GM23248 (cell line): ENCODE data around the gene ASB4. TPM values are rescaled to one million over a fixed set of nuclear protein-coding genes. Genes with fewer than 3 reads are reported as not detected.

Source experiments
- DNase-seq: peaks from one replicate; pipeline ENCODE4 v3.0.0-alpha.2; 2015
- H2AFZ ChIP-seq: fragments of 200-600 bp; sonication (generic); 2 replicates; pipeline ENCODE4 v1.6.1; 2016; ENCODE audit warnings: antibody characterized with exemption
- H3F3A ChIP-seq: fragments of 200-600 bp; sonication (generic); 2 replicates; pipeline ENCODE4 v1.6.1; 2016; ENCODE audit warnings: mild to moderate bottlenecking, antibody characterized with exemption, mixed run types; ENCODE audit not compliant: insufficient read depth
- H3K27ac ChIP-seq: fragments of 200-600 bp; sonication (generic); 2 replicates; pipeline ENCODE4 v1.5.1; 2016; ENCODE audit warnings: mild to moderate bottlenecking
- H3K27me3 ChIP-seq: fragments of 200-600 bp; sonication (generic); replicated peaks from 2 replicates; pipeline ENCODE4 v1.6.1; 2016; ENCODE audit warnings: mild to moderate bottlenecking; ENCODE audit not compliant: insufficient read depth
- H3K36me3 ChIP-seq: fragments of 200-600 bp; sonication (generic); 2 replicates; pipeline ENCODE4 v1.6.1; 2016; ENCODE audit warnings: low read depth, mild to moderate bottlenecking
- H3K4me1 ChIP-seq: fragments of 200-600 bp; sonication (generic); 2 replicates; pipeline ENCODE4 v1.6.1; 2016; ENCODE audit warnings: mild to moderate bottlenecking; ENCODE audit not compliant: insufficient read depth
- H3K4me2 ChIP-seq: fragments of 200-600 bp; sonication (generic); one replicate; pipeline ENCODE4 v1.6.1; 2016; ENCODE audit warnings: mild to moderate bottlenecking; ENCODE audit not compliant: unreplicated experiment
- H3K4me3 ChIP-seq: fragments of 200-600 bp; sonication (generic); 2 replicates; pipeline ENCODE4 v1.5.1; 2016; ENCODE audit warnings: mild to moderate bottlenecking
- H3K79me2 ChIP-seq: fragments of 200-600 bp; sonication (generic); 2 replicates; pipeline ENCODE4 v1.6.1; 2016; ENCODE audit warnings: mild to moderate bottlenecking; ENCODE audit not compliant: insufficient read depth
- H3K9ac ChIP-seq: fragments of 200-600 bp; sonication (generic); 2 replicates; pipeline ENCODE4 v1.6.1; 2016; ENCODE audit warnings: mild to moderate bottlenecking
- H3K9me2 ChIP-seq: fragments of 200-600 bp; sonication (generic); 2 replicates; pipeline ENCODE4 v1.6.1; 2016; ENCODE audit warnings: mixed run types, mild to moderate bottlenecking, moderate library complexity; ENCODE audit not compliant: insufficient read depth
- H3K9me3 ChIP-seq: fragments of 200-600 bp; sonication (generic); one replicate; pipeline ENCODE4 v1.6.1; 2017; ENCODE audit warnings: low read depth
- H4K20me1 ChIP-seq: fragments of 200-600 bp; sonication (generic); 2 replicates; pipeline ENCODE4 v1.6.0; 2016; ENCODE audit not compliant: insufficient read depth
- EZH2 ChIP-seq: fragments of 200-600 bp; sonication (generic); IDR thresholded peaks from 2 replicates; pipeline ENCODE4 v1.6.1; 2018; ENCODE audit warnings: antibody characterized with exemption, mild to moderate bottlenecking; ENCODE audit not compliant: insufficient read depth, poor library complexity, severe bottlenecking
- EZH2phosphoT487 ChIP-seq: fragments of 200-600 bp; sonication (generic); IDR thresholded peaks from 2 replicates; pipeline ENCODE4 v1.6.1; 2018; ENCODE audit warnings: antibody characterized with exemption, moderate library complexity, mild to moderate bottlenecking, low read depth; ENCODE audit not compliant: insufficient read depth
- WGBS, 2 experiments: methylation state at CpG; one replicate each; pipeline ENCODE4 v1.1.6; 2015 to 2017; ENCODE audit warnings: low lambda C conversion rate in 2 of 2, low coverage in 1 of 2; ENCODE audit errors: missing lambda C conversion rate in 2 of 2; 5-methylcytosine and 5-hydroxymethylcytosine counted together
- in situ Hi-C: fragments of 300-500 bp; cut with MboI; formaldehyde crosslinking; loops from 2 replicates; pipeline ENCODE4 v1.15.0; 2020
- polyA plus RNA-seq: library from polyadenylated mRNA; unstranded; fragments of >200 nt; fragmentation: Nextera tagmentation; extraction: Ambion mirVana; gene quantifications from 2 replicates; pipeline ENCODE4 v1.2.1, GENCODE V29; 2016
- total RNA-seq: library from RNA; depleted of rRNA; stranded (reverse); fragments of >200 nt; shearing (Covaris generic); gene quantifications from 2 replicates; pipeline ENCODE4 v1.2.3, GENCODE V29; 2014

ASB4 gene
- total and polyA plus RNA-seq, 2 experiments from 2014 or later, result not detected

DNA sequence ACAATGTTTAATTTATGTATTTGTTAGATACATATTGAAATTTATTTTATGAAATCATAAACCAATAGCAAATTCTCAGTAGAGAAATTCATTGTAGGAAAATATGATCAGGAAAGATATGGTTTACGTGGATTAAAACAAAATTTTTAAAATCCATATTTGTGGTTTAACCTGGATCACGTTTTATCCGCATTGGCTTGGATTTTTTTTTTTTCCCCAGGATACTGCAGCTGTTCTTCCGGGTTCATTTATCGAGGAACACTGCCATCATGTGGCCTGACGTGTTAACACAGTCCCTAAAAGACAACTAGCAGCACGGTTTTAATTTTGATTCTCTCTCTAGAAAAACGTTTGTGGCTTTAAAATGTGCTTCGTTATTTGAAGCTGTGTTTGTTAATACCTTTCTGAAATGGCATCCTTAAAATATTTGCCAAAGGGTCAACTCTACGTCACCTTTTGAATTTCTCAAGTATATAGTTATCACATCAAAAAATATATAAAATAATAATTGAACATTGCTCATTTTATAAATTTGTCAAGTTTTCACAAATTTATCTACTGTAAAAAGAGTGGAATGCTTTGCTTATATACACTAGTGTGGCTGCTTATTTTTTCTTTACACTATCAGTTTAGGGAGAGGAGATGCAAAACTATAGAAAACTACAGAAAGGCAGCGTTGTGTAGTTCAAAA, 8.7 kb upstream of the ASB4 start:
- no peak overlapping the region for H3K9ac ChIP-seq
- peak; percentile 84 for DNase-seq
- no peaks in the 10 kb centered on the region for H4K20me1 ChIP-seq
- in situ Hi-C loops, result loop anchor here (25.0 kb wide), 1 partner anchor 1015 kb away; no protein-coding TSS in a partner anchor
- H3K4me2 ChIP-seq, result no peak overlapping the region
- no peaks in the 10 kb centered on the region for H3K9me3 ChIP-seq
- TF ChIP-seq EZH2phosphoT487, result no peak
- no peak for TF ChIP-seq EZH2
- no peaks in the 10 kb centered on the region for H3K36me3 ChIP-seq
- 10% methylated on average over 11 of the region's 11 CpGs for WGBS, 2 experiments
- peak overlapping the region; percentile 28; the same call in 1 of the 2 replicates for H2AFZ ChIP-seq
- no peak overlapping the region for H3K4me3 ChIP-seq
- H3K79me2 ChIP-seq, result no peaks in the 10 kb centered on the region
- no peaks in the 10 kb centered on the region for H3K9me2 ChIP-seq
- H3K27me3 ChIP-seq, result no peaks in the 10 kb centered on the region
- no peaks in the 10 kb centered on the region for H3K4me1 ChIP-seq
- H3K27ac ChIP-seq, result no peak overlapping the region
- H3F3A ChIP-seq, result no peaks in the 10 kb centered on the region; the same call in 1 of the 2 replicates

GRCh38 chr7:95478272-95479037, 7.3 kb upstream of the ASB4 start:
- Histone ChIP-seq H4K20me1 (no peaks in the 10 kb centered on the region), H3K9ac (peak overlapping the region; percentile 5; the same call in 1 of the 2 replicates), H3K9me2 (no peaks in the 10 kb centered on the region), H3K27ac (no peak overlapping the region), H3K79me2 (no peaks in the 10 kb centered on the region), H3K4me3 (peak overlapping the region; percentile 56), H3K36me3 (no peaks in the 10 kb centered on the region), H3K4me2 (peak overlapping the region; percentile 56), H3F3A (no peaks in the 10 kb centered on the region), H3K9me3 (no peaks in the 10 kb centered on the region), H3K4me1 (no peaks in the 10 kb centered on the region), H3K27me3 (no peaks in the 10 kb centered on the region), H2AFZ (peak overlapping the region; percentile 80)
- peak; percentile 69 for DNase-seq
- in situ Hi-C loops, result loop anchor here (25.0 kb wide), 1 partner anchor 1016 kb away; no protein-coding TSS in a partner anchor
- no peak for TF ChIP-seq EZH2phosphoT487
- no peak for TF ChIP-seq EZH2
- 34 to 47% methylated on average over 18 of the region's 18 CpGs for WGBS, 2 experiments

DNA sequence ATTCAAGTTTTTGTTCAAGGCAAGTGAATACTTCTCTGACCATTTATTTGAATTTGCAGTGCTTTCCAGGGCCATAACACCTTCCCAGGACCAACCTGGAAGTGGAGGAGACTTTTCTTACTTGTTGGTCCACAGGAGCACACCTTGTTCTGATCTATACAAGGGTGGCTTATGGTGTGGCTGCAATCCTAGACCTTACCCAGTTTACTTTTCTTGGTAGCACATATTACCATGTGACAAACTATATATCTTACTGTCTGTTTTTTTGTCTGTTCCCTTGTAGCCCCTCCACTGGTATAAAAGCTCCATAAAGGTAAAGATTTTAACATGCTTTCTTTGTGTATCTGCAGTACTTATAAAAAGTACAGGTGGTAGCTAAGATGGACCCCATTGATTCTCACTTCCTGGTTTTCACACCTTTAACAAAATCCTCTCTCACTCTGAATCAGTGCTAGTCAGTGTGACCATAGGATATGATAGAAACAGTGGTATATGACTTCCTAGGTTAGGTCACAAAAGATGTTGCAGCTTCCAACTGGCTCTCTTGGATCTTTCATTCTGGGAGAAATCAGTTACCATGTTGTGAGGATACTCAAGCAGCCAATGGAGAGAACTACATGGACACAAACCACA, 5.6 kb upstream of the ASB4 start:
- TF ChIP-seq EZH2phosphoT487 (no peak), EZH2 (no peak)
- DNase-seq, result no peak
- in situ Hi-C loops, result loop anchor here (25.0 kb wide), 1 partner anchor 1018 kb away; no protein-coding TSS in a partner anchor
- Histone ChIP-seq H3K4me3 (no peak overlapping the region), H3K4me1 (no peaks in the 10 kb centered on the region), H4K20me1 (no peaks in the 10 kb centered on the region), H3K27ac (no peak overlapping the region), H3K27me3 (peaks cover 11% of the 10 kb centered on the region), H3K79me2 (no peaks in the 10 kb centered on the region), H3K9me3 (no peaks in the 10 kb centered on the region), H3F3A (no peaks in the 10 kb centered on the region), H3K9me2 (no peaks in the 10 kb centered on the region), H3K36me3 (no peaks in the 10 kb centered on the region), H3K9ac (no peak overlapping the region), H3K4me2 (no peak overlapping the region), H2AFZ (no peak overlapping the region)

GRCh38 chr7:95481271-95482165, 4.2 kb upstream of the ASB4 start:
- H2AFZ ChIP-seq, result no peak overlapping the region

More at GRCh38 chr7:95481271-95482165, 4.2 kb upstream of the ASB4 start:
- Histone ChIP-seq H3K4me3 (no peak overlapping the region), H3F3A (no peaks in the 10 kb centered on the region), H4K20me1 (no peaks in the 10 kb centered on the region), H3K4me2 (no peak overlapping the region), H3K9me2 (no peaks in the 10 kb centered on the region), H3K9ac (no peak overlapping the region), H3K4me1 (no peaks in the 10 kb centered on the region), H3K9me3 (no peaks in the 10 kb centered on the region), H3K27me3 (peaks cover 25% of the 10 kb centered on the region), H3K36me3 (no peaks in the 10 kb centered on the region), H3K27ac (no peak overlapping the region), H3K79me2 (no peaks in the 10 kb centered on the region)
- TF ChIP-seq EZH2phosphoT487, result no peak
- TF ChIP-seq EZH2, result no peak
- DNase-seq, result no peak
- 68 to 76% methylated on average over 3 of the region's 3 CpGs for WGBS, 2 experiments
- in situ Hi-C loops, result loop anchor here (25.0 kb wide), 1 partner anchor 1019 kb away; no protein-coding TSS in a partner anchor
